Cardiac muscle cell (in vitro differentiated cells and primary cell): Measurements from ENCODE around the gene HEBP2. TPM values are rescaled to one million over a fixed set of nuclear protein-coding genes. Genes with fewer than 3 reads are reported as not detected.

Experiments used
- DNase-seq, 2 donors: peaks; one replicate each; pipeline versions ENCODE4 v3.0.0 to v3.0.0-alpha.2; 2010 to 2017; ENCODE audit warnings: low read depth in 1 of 2, low spot score in 1 of 2
- H3K27ac ChIP-seq: fragments of 200-600 bp; sonication (generic); 2 replicates; pipeline ENCODE4 v1.5.1; 2016
- H3K27me3 ChIP-seq: fragments of 200-600 bp; sonication (generic); 2 replicates; pipeline ENCODE4 v1.6.0; 2016; ENCODE audit warnings: control low read depth
- H3K36me3 ChIP-seq: fragments of 200-600 bp; sonication (generic); 2 replicates; pipeline ENCODE4 v1.5.1; 2016; ENCODE audit warnings: control low read depth
- H3K4me1 ChIP-seq: fragments of 200-600 bp; sonication (generic); 2 replicates; pipeline ENCODE4 v1.8.1; 2017; ENCODE audit warnings: low read depth, mild to moderate bottlenecking, mixed run types
- H3K4me3 ChIP-seq: fragments of 200-600 bp; sonication (generic); 2 replicates; pipeline ENCODE4 v1.5.1; 2016; ENCODE audit warnings: mild to moderate bottlenecking
- H3K9me3 ChIP-seq: fragments of 200-600 bp; sonication (generic); 2 replicates; pipeline ENCODE4 v1.5.1; 2017; ENCODE audit warnings: low read depth, mild to moderate bottlenecking, control low read depth
- CTCF ChIP-seq: IDR thresholded peaks from 2 replicates; pipeline ENCODE4 v1.5.1; 2012; ENCODE audit warnings: low read depth, mild to moderate bottlenecking, low read length
- polyA plus RNA-seq: library from polyadenylated mRNA; unstranded; fragments of >200 nt; fragmentation: Nextera tagmentation; extraction: Ambion mirVana; gene quantifications from 2 replicates; pipeline ENCODE4 v1.2.1, GENCODE V29; 2016
- total RNA-seq: library from RNA; depleted of rRNA; stranded (reverse); fragments of >200 nt; gene quantifications from 2 replicates; pipeline ENCODE4 v1.2.3, GENCODE V29; 2016

HEBP2 gene
- total and polyA plus RNA-seq, 2 experiments from 2014 or later, result 55.9 to 109 TPM

- Histone ChIP-seq H3K9me3 (no peaks in the 10 kb centered on the region), H3K27ac (no peak overlapping the region), H3K27me3 (no peaks in the 10 kb centered on the region), H3K4me3 (no peak overlapping the region), H3K36me3 (peaks cover 12% of the 10 kb centered on the region), H3K4me1 (peaks cover 11% of the 10 kb centered on the region)
- no peak for DNase-seq
- no peak for TF ChIP-seq CTCF
These were observed 1.8 kb upstream of the HEBP2 start for GRCh38 chr6:138401960-138402837.

- Histone ChIP-seq H3K27ac (no peak overlapping the region), H3K27me3 (no peaks in the 10 kb centered on the region), H3K36me3 (peaks cover 18% of the 10 kb centered on the region), H3K9me3 (no peaks in the 10 kb centered on the region), H3K4me3 (no peak overlapping the region), H3K4me1 (peaks cover 7% of the 10 kb centered on the region)
- no peak for TF ChIP-seq CTCF
- DNase-seq, result no peak
These were observed 1.2 kb upstream of the HEBP2 start for GRCh38 chr6:138402838-138403187.

- DNase-seq, result peak; percentile 29 to 37
These were observed 661 bp upstream of the HEBP2 start for GRCh38 chr6:138403324-138403800.

GRCh38 chr6:138404666-138405337 lies 779 bp downstream of the HEBP2 start:
- peak overlapping the region; percentile 52 for H3K4me3 ChIP-seq
- no peaks in the 10 kb centered on the region for H3K9me3 ChIP-seq
- no peaks in the 10 kb centered on the region for H3K27me3 ChIP-seq
- H3K36me3 ChIP-seq, result peaks cover 26% of the 10 kb centered on the region
- H3K27ac ChIP-seq, result peak overlapping the region; percentile 22
- TF ChIP-seq CTCF, result no peak
- peak; percentile 19 to 29 for DNase-seq
- H3K4me1 ChIP-seq, result peaks cover 7% of the 10 kb centered on the region

More at GRCh38 chr6:138403324-138403800, 661 bp upstream of the HEBP2 start:
- Histone ChIP-seq H3K27ac (peak overlapping the region; percentile 45), H3K9me3 (no peaks in the 10 kb centered on the region), H3K36me3 (peaks cover 19% of the 10 kb centered on the region), H3K4me1 (peaks cover 7% of the 10 kb centered on the region), H3K4me3 (peak overlapping the region; percentile 52), H3K27me3 (no peaks in the 10 kb centered on the region)
- peak; percentile 21 for TF ChIP-seq CTCF

GRCh38 chr6:138405816-138406413 lies 1.9 kb downstream of the HEBP2 start:
- no peaks in the 10 kb centered on the region for H3K27me3 ChIP-seq
- no peak for DNase-seq
- H3K4me3 ChIP-seq, result no peak overlapping the region
- no peaks in the 10 kb centered on the region for H3K9me3 ChIP-seq
- no peak for TF ChIP-seq CTCF
- no peak overlapping the region for H3K27ac ChIP-seq
- H3K4me1 ChIP-seq, result peaks cover 7% of the 10 kb centered on the region
- H3K36me3 ChIP-seq, result peaks cover 31% of the 10 kb centered on the region
